Melanocyte of skin (primary cell): Measurements from ENCODE around the gene MID1IP1. TPM values are rescaled to one million over a fixed set of nuclear protein-coding genes. Genes with fewer than 3 reads are reported as not detected.

Source experiments
- total RNA-seq, 2 donors: library from RNA; depleted of rRNA; stranded (reverse); fragments of >200 nt; gene quantifications; 2 replicates each; pipeline ENCODE4 v1.2.3, GENCODE V29; 2012

The MID1IP1 gene, protein sequence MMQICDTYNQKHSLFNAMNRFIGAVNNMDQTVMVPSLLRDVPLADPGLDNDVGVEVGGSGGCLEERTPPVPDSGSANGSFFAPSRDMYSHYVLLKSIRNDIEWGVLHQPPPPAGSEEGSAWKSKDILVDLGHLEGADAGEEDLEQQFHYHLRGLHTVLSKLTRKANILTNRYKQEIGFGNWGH
- total RNA-seq, result 10 to 100 TPM; 41.0 to 67.9 TPM

DNA sequence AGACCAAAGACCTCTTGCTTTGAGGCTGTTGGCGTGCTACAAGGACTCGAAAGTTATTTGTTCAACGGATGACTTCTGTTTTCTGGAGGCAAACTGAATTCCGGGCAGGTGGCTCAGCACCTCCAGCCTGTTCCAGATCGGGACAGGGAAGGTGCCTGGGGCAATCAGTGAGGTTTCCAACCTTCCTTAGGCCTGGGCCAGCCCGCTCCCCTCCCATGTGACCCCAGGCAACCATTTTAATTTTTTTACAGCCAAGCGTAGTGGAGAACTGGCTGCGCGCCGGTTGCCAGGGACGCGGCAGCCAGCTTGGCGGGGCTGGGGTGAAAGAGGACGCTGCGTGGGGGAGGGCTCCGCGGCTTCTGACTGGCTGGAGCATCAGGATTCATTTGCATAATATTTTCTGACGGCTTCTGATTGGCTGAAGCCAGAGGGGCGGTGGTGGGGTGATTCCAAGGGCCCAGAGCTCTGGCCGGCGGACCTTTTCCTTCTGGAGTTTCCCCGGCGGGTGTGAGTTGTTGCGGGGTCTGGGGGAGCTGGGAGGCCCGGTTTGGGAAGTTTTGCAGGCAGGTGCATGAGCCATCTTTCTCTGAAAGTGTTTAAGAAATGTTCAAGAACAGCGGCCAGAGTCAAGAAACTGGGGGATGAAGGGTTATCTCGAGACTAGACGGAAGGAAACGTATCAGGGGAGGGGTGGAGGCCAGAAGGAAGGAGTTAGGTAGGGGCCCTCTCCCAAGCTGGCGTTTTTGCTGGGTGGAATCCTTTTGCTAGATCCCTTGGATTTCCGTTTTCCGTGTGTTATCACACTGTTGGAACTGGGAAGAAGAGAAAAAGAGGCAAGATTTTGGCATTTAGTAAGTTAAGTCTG lies at the start of gene MID1IP1:
MID1IP1 (plus strand) TSS at position 479 of the 865 bp plus-strand sequence. CDS start 3,488 bp downstream, outside the sequence.

Other genes starting within 250 kb of the MID1IP1 start
- gene TSPAN7, start 239.9 kb upstream of the MID1IP1 start, total RNA-seq, result under 1 TPM in 1 of 2 donors, not detected in 1; 0.34 TPM